CD4-positive, alpha-beta T cell treated with Interleukin-1 beta for 1 hour (primary cell): ENCODE results near the gene PSME3IP1.

Source experiments
- DNase-seq, 2 donors: peaks; one replicate each; pipeline ENCODE4 v3.0.0-alpha.2; 2020 to 2022

PSME3IP1 gene

GRCh38 chr16:57143149-57143921, 42.5 kb downstream of the PSME3IP1 start:
- no peak for DNase-seq

DNA sequence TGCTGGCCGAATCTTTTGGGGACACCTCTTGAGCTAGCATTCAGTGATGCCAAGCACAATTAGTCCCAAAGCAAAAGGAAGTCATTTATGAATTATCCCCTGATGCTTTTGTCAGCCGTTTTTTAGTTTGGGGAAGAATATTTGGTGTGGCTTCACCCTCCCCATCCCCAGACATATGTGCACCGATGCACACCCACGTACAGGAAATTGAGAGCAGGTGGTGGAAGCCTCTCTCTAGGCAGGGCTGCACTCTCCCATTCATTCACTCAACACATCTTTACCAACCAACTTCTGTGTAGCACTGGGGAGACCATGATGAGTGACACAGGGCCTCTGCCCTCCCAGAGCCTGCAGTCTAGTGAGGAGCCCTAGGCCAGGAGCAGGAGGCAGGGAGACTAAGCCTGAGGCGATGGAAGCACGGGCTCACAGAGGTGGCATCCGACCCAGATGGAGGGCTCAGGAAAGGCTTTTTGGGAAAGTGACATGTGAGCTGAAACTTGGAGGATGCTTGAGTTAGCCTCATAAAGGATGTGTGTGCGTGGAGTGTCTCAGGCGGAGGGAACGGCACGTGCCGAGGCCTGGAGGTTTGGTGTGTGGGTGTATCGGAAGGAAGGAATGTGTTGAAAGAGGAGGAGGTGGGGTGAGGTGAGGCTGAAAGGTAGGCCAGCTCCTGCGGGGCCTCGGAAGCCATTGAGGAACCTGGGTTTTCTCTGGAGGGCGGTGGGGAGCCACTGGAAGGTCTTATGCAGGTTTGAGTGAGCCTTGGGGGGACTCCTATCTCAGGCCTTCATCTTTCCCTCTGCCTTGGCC, 43.8 kb downstream of the PSME3IP1 start:
- peak; percentile 16 to 34 for DNase-seq

DNA sequence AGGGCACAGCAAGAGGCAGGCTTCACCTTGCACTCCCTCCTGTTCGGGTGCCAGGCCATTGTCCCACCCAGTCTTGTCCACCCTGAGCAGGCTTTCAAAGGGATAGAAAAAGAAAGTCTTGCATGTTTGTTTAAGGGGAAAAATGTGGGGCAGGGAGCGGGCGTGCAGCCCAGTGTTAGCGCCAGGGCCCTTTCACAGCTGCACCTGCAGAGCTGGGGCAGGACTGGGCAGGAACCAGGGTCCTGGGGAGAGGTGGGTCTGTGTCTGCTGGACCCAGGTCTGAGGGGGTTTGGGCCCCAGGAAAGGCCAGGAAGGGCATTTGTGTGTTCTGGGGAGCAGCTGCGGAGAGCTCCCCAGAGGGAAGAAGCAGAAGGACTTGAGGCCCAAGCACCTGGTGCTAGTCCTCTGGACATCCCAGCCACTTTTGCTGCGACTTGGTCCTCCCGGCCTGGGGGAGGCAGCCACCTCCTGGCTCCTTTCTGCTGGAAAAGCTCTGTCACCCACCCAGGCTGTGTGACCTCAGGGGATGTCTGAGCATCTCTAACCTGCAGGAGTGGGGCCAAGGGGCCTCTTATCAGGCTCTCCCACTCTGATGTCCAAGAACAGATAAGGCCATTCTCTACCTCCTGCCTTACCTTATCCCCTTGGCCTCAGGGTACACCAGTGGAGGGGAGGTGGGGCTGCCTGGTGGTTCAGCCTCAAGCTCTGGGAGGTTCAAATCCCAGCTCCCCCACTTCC, 44.7 kb downstream of the PSME3IP1 start:
- no peak for DNase-seq

GRCh38 chr16:57138281-57138935, 47.4 kb downstream of the PSME3IP1 start:
- no peak for DNase-seq

- no peak for DNase-seq
These were observed 48.1 kb downstream of the PSME3IP1 start for GRCh38 chr16:57137566-57138273.

GRCh38 chr16:57137043-57137442, 48.8 kb downstream of the PSME3IP1 start:
- no peak for DNase-seq

DNA sequence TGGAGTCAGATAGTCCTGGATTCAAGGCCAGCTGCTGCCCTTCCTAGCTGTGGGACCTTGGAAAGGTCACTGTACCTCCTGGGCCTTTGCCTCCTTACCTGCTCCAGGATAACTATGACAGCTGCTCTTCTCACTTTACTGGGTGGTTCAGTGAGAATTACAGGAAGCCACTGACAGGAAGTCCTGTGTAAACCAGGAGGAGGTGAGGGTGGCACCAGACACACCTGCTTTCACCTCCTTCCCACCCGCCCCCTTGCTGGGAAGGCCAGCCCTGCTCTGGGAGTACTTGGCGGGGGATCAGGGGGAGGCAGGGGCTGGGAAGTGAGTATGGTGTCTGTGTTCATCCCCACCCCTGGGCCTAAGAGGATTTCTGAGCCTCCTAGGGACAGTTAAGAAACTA, 50.9 kb downstream of the PSME3IP1 start:
- DNase-seq = peak; percentile 31 to 53

- DNase-seq = no peak
These were observed 52.0 kb downstream of the PSME3IP1 start for GRCh38 chr16:57133886-57134285.

- no peak for DNase-seq
These were observed 52.8 kb downstream of the PSME3IP1 start for GRCh38 chr16:57133031-57133430.

- no peak for DNase-seq
These were observed 53.4 kb downstream of the PSME3IP1 start for GRCh38 chr16:57132470-57132869.

DNA sequence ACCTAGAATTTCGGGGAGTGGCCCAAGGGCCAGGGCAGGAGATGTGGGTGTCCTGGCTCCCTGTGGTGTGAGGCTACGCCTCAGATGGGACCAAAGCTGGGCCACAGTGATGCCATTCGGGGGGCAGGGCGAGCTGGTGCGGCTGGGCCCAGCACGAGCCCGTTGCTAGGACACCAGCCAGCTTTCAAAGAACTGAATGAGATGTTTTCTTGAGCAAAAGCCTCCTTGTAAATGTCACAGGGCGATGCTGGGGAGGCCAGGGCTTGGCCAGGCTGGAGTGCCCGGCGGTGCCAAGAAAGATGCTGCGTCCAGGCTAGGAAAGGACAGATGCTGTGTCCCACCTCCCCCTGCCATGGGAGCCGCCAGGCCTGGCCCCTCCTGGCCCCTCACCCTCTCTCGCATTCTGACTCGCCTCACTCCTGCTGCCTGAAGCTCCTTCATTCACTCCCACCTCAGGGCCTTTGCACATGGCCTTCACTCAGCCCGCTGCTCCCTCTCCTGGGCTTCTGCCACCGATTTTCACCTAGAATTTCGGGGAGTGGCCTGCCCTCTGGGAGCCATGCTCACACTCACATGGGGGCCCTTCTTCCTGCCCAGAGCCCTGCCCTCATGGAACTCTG, 54.4 kb downstream of the PSME3IP1 start:
- DNase-seq = peak in 1 of 2 donors; percentile 24

DNA sequence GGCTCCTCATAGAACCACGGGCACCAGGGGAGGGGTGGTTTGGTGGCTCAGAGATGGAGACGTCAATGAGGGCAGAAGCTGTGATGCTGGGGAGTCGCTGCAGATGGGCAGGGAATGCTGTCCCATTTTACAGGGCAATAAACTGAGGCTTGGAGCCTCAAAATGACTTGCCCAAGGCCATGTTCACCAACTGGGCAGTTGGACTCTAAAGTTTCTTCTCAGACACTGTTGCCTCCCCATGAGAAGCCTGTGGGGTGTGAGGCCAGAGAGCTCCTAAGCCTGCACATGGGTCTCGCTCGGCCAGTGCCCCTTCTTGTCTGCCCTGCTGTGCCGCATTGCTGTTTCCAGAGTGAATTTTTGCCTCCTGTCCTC, 54.9 kb downstream of the PSME3IP1 start:
- no peak for DNase-seq

DNA sequence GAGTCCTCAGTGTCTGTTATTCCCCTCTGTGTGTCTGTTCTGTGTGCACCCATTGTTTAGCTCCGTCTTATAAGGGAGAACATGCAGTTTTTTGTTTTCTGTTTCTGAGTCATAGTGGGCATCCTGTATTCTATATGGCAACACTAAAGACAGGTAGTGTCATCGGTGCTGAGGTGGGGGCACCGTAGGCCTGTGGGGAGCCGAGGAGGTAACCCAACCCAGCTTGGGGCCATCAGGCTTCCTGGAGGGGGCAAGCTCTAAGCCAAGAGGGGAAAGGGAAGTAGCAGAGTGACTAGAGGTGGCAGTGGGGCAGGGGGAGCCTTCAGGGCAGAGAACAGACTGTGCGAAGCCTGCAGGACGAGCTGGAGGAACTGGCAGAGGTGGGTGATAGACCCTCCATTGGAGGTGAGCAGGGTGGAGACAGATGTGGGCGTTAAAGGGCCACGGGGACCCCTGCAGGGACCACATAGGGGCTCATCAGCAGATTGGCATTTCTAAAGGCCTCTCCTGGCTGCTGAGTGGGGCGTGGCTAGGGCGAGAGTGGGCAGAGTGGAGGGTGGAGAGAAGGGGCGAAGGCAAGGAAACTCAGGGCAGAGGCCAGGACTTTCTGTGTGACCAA, 57.0 kb downstream of the PSME3IP1 start:
- peak; percentile 45 to 49 for DNase-seq

DNA sequence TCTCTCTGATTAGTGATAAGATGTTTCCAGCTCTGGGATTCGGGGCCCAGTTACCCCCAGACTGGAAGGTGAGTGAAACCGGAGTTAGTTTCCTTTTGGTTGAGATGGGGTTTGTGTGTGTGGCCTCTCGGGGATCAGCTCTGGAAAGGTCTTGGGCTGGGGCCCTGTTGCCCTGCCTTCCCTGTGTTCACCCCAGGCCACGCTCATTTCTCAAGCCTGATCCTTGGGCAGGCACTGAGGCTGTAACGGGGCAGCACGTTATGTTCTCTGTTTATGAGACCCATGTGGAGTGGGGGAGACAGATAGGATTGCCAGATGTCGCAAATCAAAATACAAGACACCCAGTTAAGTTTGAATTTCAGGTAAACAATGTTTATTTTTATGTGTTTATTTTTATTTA, 58.0 kb downstream of the PSME3IP1 start:
- no peak for DNase-seq

GRCh38 chr16:57127037-57127763, 58.6 kb downstream of the PSME3IP1 start:
- DNase-seq = no peak

GRCh38 chr16:57126411-57126810, 59.4 kb downstream of the PSME3IP1 start:
- no peak for DNase-seq

GRCh38 chr16:57125969-57126368, 59.9 kb downstream of the PSME3IP1 start:
- DNase-seq = no peak

GRCh38 chr16:57125376-57125775, 60.5 kb downstream of the PSME3IP1 start:
- DNase-seq = no peak

GRCh38 chr16:57123974-57124674, 61.7 kb downstream of the PSME3IP1 start:
- DNase-seq = no peak
